Right cardiac atrium (tissue), 5 donors: ENCODE data around the gene NDST1. TPM values are rescaled to one million over a fixed set of nuclear protein-coding genes. Genes with fewer than 3 reads are reported as not detected.

Experiments used
- ATAC-seq, 2 donors: fragments of 200-7000 bp; cut with Tn5 transposase; one replicate each; pipeline versions ENCODE4 v1.8.0 to v1.9.1; 2020; ENCODE audit warnings: moderate library complexity in 2 of 2, mild to moderate bottlenecking in 1 of 2
- DNase-seq, 3 donors: peaks; one replicate each; pipeline ENCODE4 v3.0.0-alpha.2; 2020
- H3K27ac ChIP-seq: one replicate; pipeline ENCODE4 v1.5.1; 2013; ENCODE audit warnings: mild to moderate bottlenecking, low read length, control low read depth, moderate library complexity
- H3K27me3 ChIP-seq: one replicate; pipeline ENCODE4 v1.6.1; 2013; ENCODE audit not compliant: control insufficient read depth, insufficient read depth
- H3K4me1 ChIP-seq: one replicate; pipeline ENCODE4 v1.6.1; 2013; ENCODE audit warnings: low read length; ENCODE audit not compliant: control insufficient read depth, insufficient read depth
- H3K4me3 ChIP-seq: one replicate; pipeline ENCODE4 v1.5.1; 2013; ENCODE audit warnings: low read length, control low read depth
- H3K9me3 ChIP-seq: one replicate; pipeline ENCODE4 v1.6.1; 2013; ENCODE audit warnings: low read length; ENCODE audit not compliant: control insufficient read depth
- WGBS: extraction: QIAGEN DNeasy Blood & Tissue Kit; methylation state at CpG from one replicate; pipeline ENCODE4 v1.1.7; 2013; 5-methylcytosine and 5-hydroxymethylcytosine counted together
- intact Hi-C, 4 donors: fragments of 100-400 bp; cut with DNase I; formaldehyde crosslinking; loops; one replicate each; pipeline versions ENCODE4 v1.11.0 to v1.14.0; 2022 to 2023
- long read RNA-seq, 4 donors: library from polyadenylated mRNA; unstranded; transcript quantifications; one replicate each; pipeline ENCODE4 v2.0.0, GENCODE V29; 2020 to 2021
- polyA plus RNA-seq: library from polyadenylated mRNA; stranded (reverse); fragments of 200-250 nt; gene quantifications from one replicate; pipeline ENCODE4 v1.2.3, GENCODE V29; 2013
- total RNA-seq, 4 donors: library from RNA; stranded (reverse); fragmentation: NEBNext Ultra II Directional; extraction: Animal tissue kit (Norgen Biotek cat#: 25700); gene quantifications; one replicate each; pipeline ENCODE4 v1.2.1, GENCODE V29; 2021
- donor health status: healthy with polysubstance abuse.
- donor health status: DM: no; HTN: yes; CAD: no.
- donor health status: DM: no; HTN: no; CAD: no.
- donor health status: DM: no; HTN: yes; CAD: no; lungs with severe emphysema.
- donor health status: DM: yes; HTN: yes; CAD: no.

Gene NDST1
- 10 to 100 TPM; 53.1 to 67.8 (median 58.7) TPM for total RNA-seq
- polyA plus RNA-seq, result 45.9 TPM
- long read RNA-seq, donor 1, partial matches to known transcripts, result 31 of 56 reads
- long read RNA-seq, donor 1, other reads (novel, unspliced or antisense), result 25 of 56 reads
- long read RNA-seq, donor 2, partial matches to known transcripts, result 15 of 37 reads
- long read RNA-seq, donor 2, other reads (novel, unspliced or antisense), result 22 of 37 reads
- long read RNA-seq, donor 3, partial matches to known transcripts, result 38 of 87 reads
- long read RNA-seq, donor 3, other reads (novel, unspliced or antisense), result 49 of 87 reads
- long read RNA-seq, donor 4, partial matches to known transcripts, result 9 of 34 reads
- long read RNA-seq, donor 4, other reads (novel, unspliced or antisense), result 25 of 34 reads

GRCh38 chr5:150507474-150508276 lies at the start of gene NDST1:
TSS of gene NDST1 (plus strand) at chr5:150508131. CDS start at chr5:150521255, 13,124 bp downstream.
- intact Hi-C loops, result no loop called here
- H3K9me3 ChIP-seq, result no peaks in the 10 kb centered on the region
- peak within 1 kb of the TSS; percentile 70 for H3K27ac ChIP-seq
- H3K27me3 ChIP-seq, result no peaks in the 10 kb centered on the region
- DNase-seq (peak; percentile 11 to 58 (median 27)), ATAC-seq (no peak)
- 49% methylated on average over 16 of the region's 16 CpGs for WGBS
- peaks cover 72% of the 10 kb centered on the region for H3K4me1 ChIP-seq
- H3K4me3 ChIP-seq, result no peak within 1 kb of the TSS

- DNase-seq (peak; percentile 80 to 94 (median 93)), ATAC-seq (peak; percentile 90 to 93)
- H3K4me1 ChIP-seq, result peaks cover 4% of the 10 kb centered on the region
- H3K4me3 ChIP-seq, result peak overlapping the region; percentile 33
- WGBS, result 22% methylated on average over 36 of the region's 36 CpGs
- intact Hi-C loops, result loop anchor here in 3 of 4 donors (2.0 to 10.0 kb wide), 4 partner anchors 66 to 216 kb away; no protein-coding TSS in a partner anchor
- H3K27me3 ChIP-seq, result no peaks in the 10 kb centered on the region
- H3K9me3 ChIP-seq, result no peaks in the 10 kb centered on the region
- H3K27ac ChIP-seq, result no peak overlapping the region
Measured at GRCh38 chr5:150458802-150459557, 49.0 kb upstream of the NDST1 start.

- intact Hi-C loops, result loop anchor here in 3 of 4 donors (5.0 kb wide), 2 partner anchors 62 to 82 kb away; no protein-coding TSS in a partner anchor
- H3K4me1 ChIP-seq, result peaks cover 4% of the 10 kb centered on the region
Measured at GRCh38 chr5:150460781-150461180, 47.1 kb upstream of the NDST1 start.

GRCh38 chr5:150461231-150461630 lies 46.7 kb upstream of the NDST1 start:
- intact Hi-C loops, result loop anchor here in 3 of 4 donors (5.0 kb wide), 2 partner anchors 61 to 81 kb away; no protein-coding TSS in a partner anchor
- WGBS, result 49% methylated on average over 2 of the region's 2 CpGs
- Histone ChIP-seq H3K27me3 (no peaks in the 10 kb centered on the region), H3K4me3 (no peak overlapping the region), H3K4me1 (peaks cover 4% of the 10 kb centered on the region), H3K9me3 (no peaks in the 10 kb centered on the region), H3K27ac (no peak overlapping the region)
- ATAC-seq, result no peak
- DNase-seq, result no peak

More at GRCh38 chr5:150460781-150461180, 47.1 kb upstream of the NDST1 start:
- DNase-seq (no peak), ATAC-seq (no peak)
- 52% methylated on average over 2 of the region's 2 CpGs for WGBS
- H3K27ac ChIP-seq, result no peak overlapping the region
- H3K9me3 ChIP-seq, result no peaks in the 10 kb centered on the region
- no peaks in the 10 kb centered on the region for H3K27me3 ChIP-seq
- no peak overlapping the region for H3K4me3 ChIP-seq

GRCh38 chr5:150464554-150465012 lies 43.3 kb upstream of the NDST1 start:
- intact Hi-C loops, result loop anchor here in 3 of 4 donors (5.0 kb wide), 2 partner anchors 58 to 78 kb away; no protein-coding TSS in a partner anchor
- 45% methylated on average over 6 of the region's 6 CpGs for WGBS
- no peak overlapping the region for H3K4me3 ChIP-seq
- H3K4me1 ChIP-seq, result peaks cover 4% of the 10 kb centered on the region
- H3K9me3 ChIP-seq, result no peaks in the 10 kb centered on the region
- no peaks in the 10 kb centered on the region for H3K27me3 ChIP-seq
- peak in 1 of 3 donors; percentile 64 for DNase-seq
- ATAC-seq, result peak; percentile 67 to 70
- peak overlapping the region; percentile 62 for H3K27ac ChIP-seq

- intact Hi-C loops, result no loop called here
- no peaks in the 10 kb centered on the region for H3K9me3 ChIP-seq
- peak; percentile 66 to 86 for ATAC-seq
- DNase-seq, result peak in 1 of 3 donors; percentile 35
- H3K27ac ChIP-seq, result peak overlapping the region; percentile 48
- 58% methylated on average over 8 of the region's 8 CpGs for WGBS
- H3K4me1 ChIP-seq, result peaks cover 4% of the 10 kb centered on the region
- no peak overlapping the region for H3K4me3 ChIP-seq
- H3K27me3 ChIP-seq, result no peaks in the 10 kb centered on the region
Measured at GRCh38 chr5:150465927-150466326, 42.0 kb upstream of the NDST1 start.

GRCh38 chr5:150468206-150468605 lies 39.7 kb upstream of the NDST1 start:
- Histone ChIP-seq H3K27ac (no peak overlapping the region), H3K4me3 (no peak overlapping the region), H3K9me3 (no peaks in the 10 kb centered on the region), H3K4me1 (no peaks in the 10 kb centered on the region), H3K27me3 (no peaks in the 10 kb centered on the region)
- no peak for ATAC-seq
- DNase-seq, result no peak
- intact Hi-C loops, result no loop called here
- WGBS, result 95% methylated on average over 4 of the region's 4 CpGs

GRCh38 chr5:150469718-150470469 lies 38.0 kb upstream of the NDST1 start:
- DNase-seq (no peak), ATAC-seq (no peak)
- H3K9me3 ChIP-seq, result no peaks in the 10 kb centered on the region
- H3K27me3 ChIP-seq, result no peaks in the 10 kb centered on the region
- 73% methylated on average over 6 of the region's 6 CpGs for WGBS
- H3K27ac ChIP-seq, result no peak overlapping the region
- H3K4me3 ChIP-seq, result no peak overlapping the region
- intact Hi-C loops, result no loop called here
- no peaks in the 10 kb centered on the region for H3K4me1 ChIP-seq

- Histone ChIP-seq H3K9me3 (no peaks in the 10 kb centered on the region), H3K27me3 (no peaks in the 10 kb centered on the region), H3K4me1 (no peaks in the 10 kb centered on the region), H3K27ac (no peak overlapping the region), H3K4me3 (no peak overlapping the region)
- DNase-seq (no peak), ATAC-seq (no peak)
- 84% methylated on average over 12 of the region's 12 CpGs for WGBS
- intact Hi-C loops, result no loop called here
Measured at GRCh38 chr5:150473673-150474358, 34.1 kb upstream of the NDST1 start.
